Measurements from ENCODE around the gene LGALS4.
"Not testable (repeated sequence)": the region's sequence is repeated elsewhere in the genome, so short reads cannot be mapped to it uniquely, and the experiment has no call there.

LGALS4 gene

DNA sequence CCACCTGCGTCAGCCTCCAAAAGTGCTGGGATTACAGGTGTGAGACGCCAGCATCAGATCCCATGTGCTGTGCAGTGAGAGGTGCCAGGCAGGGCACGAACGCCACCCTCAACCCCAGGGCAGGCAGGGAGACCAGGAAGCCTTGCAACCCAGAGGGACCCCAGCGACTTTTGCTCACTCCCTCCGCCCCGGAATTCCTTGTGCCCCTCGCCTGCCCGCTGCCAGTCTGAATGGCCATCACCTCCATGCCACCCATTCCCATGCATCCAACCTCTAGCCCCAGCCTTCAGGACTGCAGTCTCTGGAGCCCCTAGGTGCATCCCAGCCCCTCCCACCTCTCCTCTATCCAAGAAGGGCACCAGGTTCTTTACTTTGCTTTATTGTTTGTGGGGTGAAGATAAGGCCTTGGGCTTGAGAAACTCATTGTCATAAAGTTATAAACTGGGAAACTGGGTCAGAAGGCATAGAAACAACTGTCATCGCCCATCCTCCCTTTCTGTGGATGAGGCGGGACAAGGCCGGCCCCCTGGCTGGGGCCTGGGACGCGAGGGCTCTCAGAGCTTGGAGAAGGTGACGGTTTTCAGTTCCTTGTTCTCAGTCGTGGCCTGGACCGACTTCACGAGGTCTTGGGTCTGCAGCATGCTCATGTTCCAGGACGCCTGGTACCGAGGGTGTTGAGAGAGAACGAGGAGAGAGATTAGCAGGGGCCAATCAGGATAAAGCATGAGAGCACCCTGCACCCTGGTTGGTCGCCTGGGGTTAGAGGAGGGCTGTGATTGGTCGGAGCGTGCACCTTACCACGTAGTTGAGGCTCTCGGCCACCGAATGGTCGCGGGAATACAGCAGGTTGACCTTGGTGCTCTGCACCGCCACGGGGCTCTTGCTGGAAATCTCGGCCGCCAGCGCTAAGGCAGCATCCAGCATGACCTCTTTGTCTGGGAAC, 2.6 kb upstream of the LGALS4 start:
- no peak for DNase-seq
- Histone ChIP-seq H3K27me3 (no peaks in the 10 kb centered on the region), H3K4me1 (peaks cover 6% of the 10 kb centered on the region), H3K4me3 (ENCODE audit: low read depth, low read length) (no peak overlapping the region), H3K9me3 (no peaks in the 10 kb centered on the region), H3K36me3 (no peaks in the 10 kb centered on the region)
- TF ChIP-seq, protein P1, sequence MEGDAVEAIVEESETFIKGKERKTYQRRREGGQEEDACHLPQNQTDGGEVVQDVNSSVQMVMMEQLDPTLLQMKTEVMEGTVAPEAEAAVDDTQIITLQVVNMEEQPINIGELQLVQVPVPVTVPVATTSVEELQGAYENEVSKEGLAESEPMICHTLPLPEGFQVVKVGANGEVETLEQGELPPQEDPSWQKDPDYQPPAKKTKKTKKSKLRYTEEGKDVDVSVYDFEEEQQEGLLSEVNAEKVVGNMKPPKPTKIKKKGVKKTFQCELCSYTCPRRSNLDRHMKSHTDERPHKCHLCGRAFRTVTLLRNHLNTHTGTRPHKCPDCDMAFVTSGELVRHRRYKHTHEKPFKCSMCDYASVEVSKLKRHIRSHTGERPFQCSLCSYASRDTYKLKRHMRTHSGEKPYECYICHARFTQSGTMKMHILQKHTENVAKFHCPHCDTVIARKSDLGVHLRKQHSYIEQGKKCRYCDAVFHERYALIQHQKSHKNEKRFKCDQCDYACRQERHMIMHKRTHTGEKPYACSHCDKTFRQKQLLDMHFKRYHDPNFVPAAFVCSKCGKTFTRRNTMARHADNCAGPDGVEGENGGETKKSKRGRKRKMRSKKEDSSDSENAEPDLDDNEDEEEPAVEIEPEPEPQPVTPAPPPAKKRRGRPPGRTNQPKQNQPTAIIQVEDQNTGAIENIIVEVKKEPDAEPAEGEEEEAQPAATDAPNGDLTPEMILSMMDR (IDR thresholded peaks at IDR 0.05; ENCODE audit: low read depth, low read length): no peak

DNA sequence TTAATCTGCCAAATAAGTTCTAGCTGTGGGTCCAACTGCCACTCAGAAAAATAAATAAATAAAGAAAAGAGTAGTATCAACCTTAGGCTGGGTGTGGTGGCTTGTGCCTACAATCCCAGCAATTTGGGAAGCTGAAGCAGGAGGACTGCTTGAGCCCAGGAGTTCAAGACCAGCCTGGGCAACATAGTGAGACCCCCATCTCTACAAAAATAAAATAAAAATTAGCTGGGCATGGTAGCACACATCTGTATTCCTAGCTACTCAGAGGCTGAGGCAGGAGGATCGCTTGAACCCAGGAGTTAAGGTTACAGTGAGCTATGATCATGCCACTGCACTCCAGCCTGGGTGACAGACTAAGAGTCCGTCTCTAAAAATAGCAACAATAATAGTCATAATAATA, 1.2 kb upstream of the LGALS4 start:
- H3K4me3 ChIP-seq (ENCODE audit: low read depth, low read length); H3K27me3 ChIP-seq; H3K36me3 ChIP-seq; H3K4me1 ChIP-seq; H3K9me3 ChIP-seq; DNase-seq: not testable (repeated sequence)

DNA sequence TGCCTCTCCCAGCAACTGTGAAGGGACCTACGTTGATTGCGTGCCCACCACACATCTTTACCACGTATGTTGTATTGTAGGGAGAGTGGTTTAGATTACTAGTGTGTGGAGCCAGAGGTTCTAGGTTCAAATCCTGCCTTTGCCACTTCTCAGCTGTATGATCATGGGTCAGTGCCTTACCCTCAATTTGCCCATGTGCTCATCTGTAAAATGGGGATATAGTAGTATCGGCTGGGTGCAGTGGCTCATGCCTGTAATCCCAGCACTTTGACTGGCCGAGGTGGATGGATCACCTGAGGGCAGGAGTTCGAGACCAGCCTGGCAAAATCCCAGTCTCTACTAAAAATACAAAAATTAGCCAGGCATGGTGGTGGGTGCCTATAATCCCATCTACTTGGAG, 578 bp upstream of the LGALS4 start:
- H3K27me3 ChIP-seq: no peaks in the 10 kb centered on the region
- no peak for DNase-seq
- H3K4me3 ChIP-seq (ENCODE audit: low read depth, low read length): no peak overlapping the region
- H3K9me3 ChIP-seq: no peaks in the 10 kb centered on the region
- no peaks in the 10 kb centered on the region for H3K4me1 ChIP-seq
- TF ChIP-seq, protein P1 (IDR thresholded peaks at IDR 0.05; ENCODE audit: low read depth, low read length): no peak
- no peaks in the 10 kb centered on the region for H3K36me3 ChIP-seq

DNA sequence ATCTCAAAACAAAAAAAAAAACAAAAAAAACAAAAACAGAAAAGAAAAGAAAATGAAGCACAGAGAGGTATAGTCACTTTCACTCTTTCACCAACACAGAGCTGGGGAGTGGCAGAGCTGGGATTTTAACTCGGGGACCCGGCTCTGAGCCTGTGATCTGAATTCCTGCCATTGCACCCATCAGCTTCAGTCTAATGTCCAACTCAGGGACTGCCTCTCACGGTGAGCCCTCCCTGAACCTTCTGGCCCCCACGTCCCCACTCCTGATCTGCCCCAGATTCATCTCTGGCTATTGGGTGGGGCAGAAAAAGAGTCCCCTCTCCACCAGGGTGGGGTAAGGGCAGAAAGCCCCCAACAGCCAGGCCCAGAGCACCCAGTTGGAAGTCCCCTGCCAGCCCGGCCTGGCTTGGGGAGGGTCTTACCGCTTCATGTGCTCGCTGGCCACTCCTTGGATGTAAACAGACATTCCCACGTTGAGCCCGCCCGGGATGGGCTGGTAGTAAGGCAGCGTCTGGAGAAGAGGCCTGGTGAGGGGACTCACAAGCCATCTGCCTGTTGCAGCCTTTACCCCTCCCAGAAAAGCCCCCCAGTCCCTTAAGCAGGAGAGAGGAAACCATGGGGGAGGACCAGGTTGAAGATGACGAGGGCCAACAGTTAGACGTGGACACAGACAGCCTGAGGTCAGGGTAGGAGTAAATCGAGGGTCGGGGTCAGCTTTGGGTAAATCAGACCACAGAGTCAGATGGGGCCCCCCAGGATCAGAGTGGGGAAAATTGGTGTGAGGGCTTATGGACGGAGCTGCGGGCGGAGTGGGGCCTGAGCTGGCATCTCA, 520 bp downstream of the LGALS4 start:
- Histone ChIP-seq H3K27me3 (no peaks in the 10 kb centered on the region), H3K36me3 (no peaks in the 10 kb centered on the region), H3K4me1 (no peaks in the 10 kb centered on the region), H3K4me3 (ENCODE audit: low read depth, low read length) (no peak overlapping the region), H3K9me3 (no peaks in the 10 kb centered on the region)
- DNase-seq: no peak
- TF ChIP-seq, protein P1 (IDR thresholded peaks at IDR 0.05; ENCODE audit: low read depth, low read length): no peak

DNA sequence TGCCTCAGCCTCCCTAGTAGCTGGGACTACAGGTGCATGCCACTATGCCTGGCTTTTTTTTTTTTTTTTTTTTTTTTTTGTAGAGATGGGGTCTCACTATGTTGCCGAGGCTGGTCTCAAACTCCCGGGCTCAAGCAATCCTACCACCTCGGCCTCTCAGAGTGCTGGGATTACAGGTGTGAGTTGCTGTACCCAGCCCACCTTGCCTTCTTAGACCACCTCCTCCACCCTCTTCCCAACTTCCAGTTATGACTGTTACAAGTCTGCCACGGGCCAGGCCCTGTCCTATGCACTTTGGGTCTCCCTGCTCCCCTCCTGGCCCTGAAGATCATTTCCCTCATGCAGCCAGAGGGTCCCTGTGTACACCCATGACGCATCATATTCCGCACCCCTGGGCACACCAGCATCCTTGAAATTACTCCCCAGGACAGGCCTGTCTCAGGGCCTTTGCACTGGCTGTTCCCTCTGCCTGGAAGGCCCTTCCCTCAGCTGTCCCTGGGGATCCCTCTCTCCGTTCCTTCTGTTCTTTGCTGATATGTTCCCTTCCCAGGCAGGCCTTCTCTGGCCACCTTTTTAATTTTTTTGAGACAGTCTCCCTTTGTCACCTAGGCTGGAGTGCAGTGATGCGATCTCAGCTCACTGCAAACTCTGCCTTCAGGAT, 3.0 kb downstream of the LGALS4 start:
- TF ChIP-seq, protein P1 (IDR thresholded peaks at IDR 0.05; ENCODE audit: low read depth, low read length): no peak
- H3K4me1 ChIP-seq: no peaks in the 10 kb centered on the region
- no peaks in the 10 kb centered on the region for H3K27me3 ChIP-seq
- H3K36me3 ChIP-seq: no peaks in the 10 kb centered on the region
- DNase-seq: no peak
- no peak overlapping the region for H3K4me3 ChIP-seq (ENCODE audit: low read depth, low read length)
- H3K9me3 ChIP-seq: no peaks in the 10 kb centered on the region

DNA sequence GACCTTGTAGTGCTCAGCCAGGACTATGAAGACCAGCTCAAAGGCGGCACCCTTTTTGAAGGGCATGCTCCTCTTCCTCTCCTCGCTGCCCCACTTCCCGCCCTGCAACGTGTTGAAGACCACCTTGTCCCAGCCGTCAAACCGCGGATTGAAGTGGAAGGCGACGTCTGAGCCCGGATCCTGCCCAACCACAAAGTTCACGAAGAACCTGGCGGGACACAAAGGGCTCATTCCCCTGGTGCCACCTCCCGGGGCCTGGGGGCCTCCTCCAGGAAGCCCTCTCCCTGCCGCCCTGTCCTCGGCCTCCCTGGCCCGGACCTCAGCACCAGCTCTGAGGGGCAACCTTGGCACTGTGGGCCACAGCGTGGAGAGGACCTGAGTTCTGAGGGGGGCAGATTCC, 4.0 kb downstream of the LGALS4 start:
- no peak overlapping the region for H3K4me3 ChIP-seq (ENCODE audit: low read depth, low read length)
- H3K4me1 ChIP-seq: no peaks in the 10 kb centered on the region
- H3K36me3 ChIP-seq: no peaks in the 10 kb centered on the region
- H3K27me3 ChIP-seq: no peaks in the 10 kb centered on the region
- TF ChIP-seq, protein P1 (IDR thresholded peaks at IDR 0.05; ENCODE audit: low read depth, low read length): no peak
- no peaks in the 10 kb centered on the region for H3K9me3 ChIP-seq
- DNase-seq: no peak

DNA sequence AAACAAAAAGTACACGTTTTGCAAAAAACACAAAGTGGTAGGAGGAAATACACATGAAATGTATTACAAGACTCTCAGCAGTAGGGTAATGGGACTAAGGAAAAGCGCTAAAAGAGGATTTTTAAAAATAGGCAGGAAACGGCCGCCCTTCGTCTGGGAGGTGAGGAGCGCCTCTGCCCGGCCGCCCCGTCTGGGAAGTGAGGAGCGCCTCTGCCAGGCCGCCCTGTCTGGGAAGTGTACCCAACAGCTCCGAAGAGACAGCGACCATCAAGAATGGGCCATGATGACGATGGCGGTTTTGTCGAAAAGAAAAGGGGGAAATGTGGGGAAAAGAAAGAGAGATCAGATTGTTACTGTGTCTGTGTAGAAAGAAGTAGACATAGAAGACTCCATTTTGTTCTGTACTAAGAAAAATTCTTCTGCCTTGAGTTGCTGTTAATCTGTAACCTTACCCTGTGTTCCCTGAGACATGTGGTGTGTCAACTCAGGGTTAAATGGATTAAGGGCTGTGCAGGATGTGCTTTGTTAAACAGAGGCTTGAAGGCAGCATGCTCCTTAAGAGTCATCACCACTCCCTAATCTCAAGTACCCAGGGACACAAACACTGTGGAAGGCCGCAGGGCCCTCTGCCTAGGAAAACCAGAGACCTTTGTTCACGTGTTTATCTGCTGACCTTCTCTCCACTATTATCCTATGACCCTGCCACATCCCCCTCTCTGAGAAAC, 5.2 kb downstream of the LGALS4 start:
- not testable (repeated sequence) for DNase-seq; H3K9me3 ChIP-seq; H3K36me3 ChIP-seq; H3K27me3 ChIP-seq; H3K4me1 ChIP-seq; H3K4me3 ChIP-seq (ENCODE audit: low read depth, low read length)

Data from BE2C (cell line).